Skeletal muscle satellite cell (primary cell): Measurements from ENCODE around the gene TTC21A.

Source experiments
- H3K27me3 ChIP-seq: 2 replicates; pipeline ENCODE4 v1.7.0; 2013; ENCODE audit warnings: low read length; ENCODE audit not compliant: control insufficient read depth, insufficient read depth
- H3K36me3 ChIP-seq: 2 replicates; pipeline ENCODE4 v1.7.0; 2013; ENCODE audit warnings: mild to moderate bottlenecking, control low read depth, low read length; ENCODE audit not compliant: insufficient read depth
- H3K4me1 ChIP-seq: 2 replicates; pipeline ENCODE4 v1.7.0; 2013; ENCODE audit warnings: low read length; ENCODE audit not compliant: control insufficient read depth, insufficient read depth
- H3K4me2 ChIP-seq: 2 replicates; pipeline ENCODE4 v1.7.0; 2013; ENCODE audit warnings: mild to moderate bottlenecking, low read length
- H3K4me3 ChIP-seq: 2 replicates; pipeline ENCODE4 v1.7.0; 2013; ENCODE audit warnings: low read length
- H3K9ac ChIP-seq: 2 replicates; pipeline ENCODE4 v1.7.0; 2013; ENCODE audit warnings: mild to moderate bottlenecking, low read depth, low read length, moderate library complexity
- H3K9me3 ChIP-seq: replicated peaks from 2 replicates; pipeline ENCODE4 v1.7.0; 2013; ENCODE audit warnings: mild to moderate bottlenecking, control low read depth, low read length

Gene TTC21A

DNA sequence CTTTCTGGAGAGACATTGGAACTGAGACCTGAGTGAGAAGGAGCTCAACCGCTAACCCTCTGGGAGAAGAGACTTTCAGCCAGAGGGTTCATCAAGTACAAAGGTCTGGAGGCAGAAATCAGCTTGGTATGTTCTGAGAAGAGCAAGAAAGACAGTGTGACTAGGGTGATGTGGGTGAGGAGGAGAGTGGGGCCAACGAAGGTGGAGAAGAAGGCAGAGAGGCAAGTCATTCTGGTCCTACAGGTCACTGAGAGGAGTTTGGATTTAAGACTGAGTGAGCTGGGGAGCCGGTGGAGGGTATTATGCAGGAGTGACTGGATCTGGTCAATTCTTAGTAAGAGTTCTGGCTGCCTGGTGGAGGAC is 72.7 kb downstream of the TTC21A start:
- Histone ChIP-seq H3K27me3 (no peaks in the 10 kb centered on the region), H3K4me3 (peak overlapping the region; percentile 60), H3K4me1 (peaks cover 40% of the 10 kb centered on the region), H3K4me2 (peak overlapping the region; percentile 72), H3K9me3 (no peaks in the 10 kb centered on the region), H3K36me3 (no peaks in the 10 kb centered on the region), H3K9ac (peak overlapping the region; percentile 23)

GRCh38 chr3:39180546-39181346 is 73.3 kb downstream of the TTC21A start:
- Histone ChIP-seq H3K9ac (peak overlapping the region; percentile 23), H3K4me3 (peak overlapping the region; percentile 60), H3K27me3 (no peaks in the 10 kb centered on the region), H3K36me3 (no peaks in the 10 kb centered on the region), H3K4me1 (peaks cover 40% of the 10 kb centered on the region), H3K9me3 (no peaks in the 10 kb centered on the region), H3K4me2 (peak overlapping the region; percentile 72)

DNA sequence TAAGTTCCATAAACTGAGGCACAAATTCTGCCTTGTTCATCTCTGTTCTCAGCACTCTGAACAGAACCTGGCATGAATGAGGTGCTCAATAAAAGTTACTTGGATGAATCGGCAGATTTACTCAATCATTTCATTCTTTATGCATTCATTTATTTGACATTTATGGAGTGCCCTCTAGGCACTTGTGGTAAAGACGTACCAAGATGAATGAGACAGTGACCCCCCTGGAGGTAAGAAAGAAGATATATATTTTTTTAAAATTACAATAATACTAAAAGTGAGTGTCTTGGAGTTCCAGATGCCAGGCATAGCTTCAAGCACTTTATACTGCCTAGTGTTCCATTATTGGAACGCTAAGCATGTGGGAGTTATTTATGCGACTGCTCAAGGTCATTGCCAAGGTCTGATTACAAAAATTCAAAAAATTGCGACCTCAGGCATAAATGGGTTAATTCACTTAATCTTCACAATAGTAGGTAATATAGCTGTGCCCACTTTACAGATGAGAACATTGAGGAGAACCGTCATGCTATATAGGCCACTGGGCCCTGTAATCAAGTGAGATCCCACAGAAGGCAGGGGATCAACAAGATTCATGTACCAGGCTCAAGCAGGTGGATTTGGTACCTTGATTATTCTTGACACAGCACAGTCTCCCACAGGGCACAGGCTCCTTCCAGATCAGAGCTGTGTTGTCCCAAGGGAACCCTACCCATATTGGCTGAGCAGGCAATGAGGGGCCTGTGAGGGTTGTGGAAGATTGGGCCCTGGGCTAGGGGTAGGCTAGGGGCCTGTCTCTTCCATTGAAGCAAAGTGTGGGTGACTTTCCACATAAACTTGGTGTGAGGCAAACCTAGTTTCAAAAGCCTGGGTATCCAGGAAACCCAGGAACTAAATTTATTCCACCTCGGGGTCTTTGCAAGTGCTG is 74.2 kb downstream of the TTC21A start:
- no peaks in the 10 kb centered on the region for H3K36me3 ChIP-seq
- no peaks in the 10 kb centered on the region for H3K9me3 ChIP-seq
- peaks cover 40% of the 10 kb centered on the region for H3K4me1 ChIP-seq
- peak overlapping the region; percentile 72 for H3K4me2 ChIP-seq
- H3K9ac ChIP-seq, result no peak overlapping the region
- H3K27me3 ChIP-seq, result no peaks in the 10 kb centered on the region
- H3K4me3 ChIP-seq, result no peak overlapping the region

DNA sequence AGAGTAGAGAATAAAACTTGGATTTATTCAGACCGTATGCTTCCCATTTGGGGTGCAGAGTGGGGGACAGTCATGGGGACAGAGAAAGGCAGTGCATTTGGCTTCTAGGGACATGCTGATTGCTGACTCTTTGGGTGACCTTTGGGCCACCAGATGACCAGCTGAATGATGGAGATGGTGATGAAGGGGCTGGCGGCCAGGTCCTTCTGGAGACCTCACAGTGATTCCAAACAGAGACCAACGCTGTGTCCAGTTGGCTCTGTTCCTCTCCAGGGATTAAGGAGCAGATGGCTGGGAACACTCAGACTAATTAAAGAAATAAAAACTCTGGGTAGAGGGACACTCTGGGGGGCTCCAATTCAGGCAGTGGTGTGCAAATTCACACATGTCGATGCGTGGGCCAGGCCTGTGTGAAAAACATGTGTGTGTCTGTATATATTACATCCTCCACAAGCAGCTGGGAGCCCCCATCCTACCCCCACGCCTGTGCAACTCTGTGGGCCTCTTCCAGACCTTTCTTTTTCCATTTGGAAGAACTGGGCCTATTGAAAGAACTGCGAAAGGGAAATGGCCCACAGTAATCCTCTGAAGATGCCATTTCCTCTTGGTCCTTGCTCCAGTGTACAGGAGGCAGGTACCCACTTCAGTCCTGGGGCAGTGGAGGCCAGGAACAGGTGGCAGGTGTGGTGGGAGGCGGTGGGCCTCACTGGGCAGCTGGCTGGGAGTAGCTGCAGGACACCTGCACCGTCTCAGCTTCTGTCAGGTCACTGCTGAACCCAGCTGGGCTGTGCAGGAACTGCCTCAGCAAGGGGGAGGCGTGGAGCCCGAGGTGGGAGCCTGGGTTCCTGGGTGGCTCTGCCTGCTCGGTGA is 76.0 kb downstream of the TTC21A start:
- Histone ChIP-seq H3K4me3 (no peak overlapping the region), H3K4me2 (no peak overlapping the region), H3K9me3 (no peaks in the 10 kb centered on the region), H3K36me3 (no peaks in the 10 kb centered on the region), H3K9ac (no peak overlapping the region), H3K27me3 (no peaks in the 10 kb centered on the region), H3K4me1 (peaks cover 26% of the 10 kb centered on the region)

DNA sequence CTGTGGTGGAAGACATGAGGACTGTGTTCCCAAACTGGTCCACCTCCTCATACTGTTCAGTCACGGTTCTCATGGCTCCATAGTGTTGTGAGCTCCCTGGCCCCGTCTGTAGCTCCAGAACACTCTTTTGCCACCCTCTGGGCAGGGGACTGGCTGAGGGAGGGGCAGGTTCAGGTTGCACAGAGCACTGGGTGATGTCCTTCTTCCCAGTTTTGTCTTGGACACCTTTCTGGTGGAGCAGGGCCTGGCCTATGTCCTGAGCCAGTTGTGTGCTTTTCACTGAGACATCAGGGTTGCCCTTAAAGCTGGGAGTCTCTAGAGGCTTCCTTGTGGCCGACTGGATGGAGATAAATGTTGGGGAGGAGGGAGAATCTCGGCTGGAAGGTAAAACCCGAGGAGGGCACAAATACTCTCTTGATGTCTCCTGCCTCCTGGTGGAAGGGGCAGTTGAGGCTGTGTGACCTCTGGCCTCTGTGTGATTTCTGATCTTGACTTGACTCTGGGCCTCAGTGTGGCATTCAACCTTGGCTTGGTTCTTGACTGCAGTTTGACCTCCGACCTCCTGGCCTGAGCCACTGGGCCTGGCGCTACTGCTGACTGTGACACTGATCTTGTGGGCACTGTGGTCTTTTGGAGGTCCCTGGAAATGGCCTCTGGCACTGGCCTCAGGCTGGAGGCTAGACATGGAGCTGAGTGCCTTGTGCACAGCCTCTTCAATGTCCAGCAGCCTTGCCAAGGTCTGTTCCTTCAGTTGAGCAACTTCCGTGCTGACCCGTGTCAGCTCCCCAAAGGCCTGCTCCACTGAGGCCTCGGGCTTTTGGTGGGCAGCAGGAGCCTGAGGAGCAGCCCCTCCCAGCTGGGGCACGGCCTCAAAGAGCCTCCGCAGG is 76.8 kb downstream of the TTC21A start:
- Histone ChIP-seq H3K27me3 (no peaks in the 10 kb centered on the region), H3K4me1 (peaks cover 17% of the 10 kb centered on the region), H3K4me3 (no peak overlapping the region), H3K4me2 (no peak overlapping the region), H3K9me3 (no peaks in the 10 kb centered on the region), H3K36me3 (no peaks in the 10 kb centered on the region), H3K9ac (no peak overlapping the region)

GRCh38 chr3:39184968-39185285 is 77.4 kb downstream of the TTC21A start:
- Histone ChIP-seq H3K4me1 (peaks cover 12% of the 10 kb centered on the region), H3K4me3 (no peak overlapping the region), H3K36me3 (no peaks in the 10 kb centered on the region), H3K27me3 (no peaks in the 10 kb centered on the region), H3K4me2 (no peak overlapping the region), H3K9me3 (no peaks in the 10 kb centered on the region), H3K9ac (no peak overlapping the region)

DNA sequence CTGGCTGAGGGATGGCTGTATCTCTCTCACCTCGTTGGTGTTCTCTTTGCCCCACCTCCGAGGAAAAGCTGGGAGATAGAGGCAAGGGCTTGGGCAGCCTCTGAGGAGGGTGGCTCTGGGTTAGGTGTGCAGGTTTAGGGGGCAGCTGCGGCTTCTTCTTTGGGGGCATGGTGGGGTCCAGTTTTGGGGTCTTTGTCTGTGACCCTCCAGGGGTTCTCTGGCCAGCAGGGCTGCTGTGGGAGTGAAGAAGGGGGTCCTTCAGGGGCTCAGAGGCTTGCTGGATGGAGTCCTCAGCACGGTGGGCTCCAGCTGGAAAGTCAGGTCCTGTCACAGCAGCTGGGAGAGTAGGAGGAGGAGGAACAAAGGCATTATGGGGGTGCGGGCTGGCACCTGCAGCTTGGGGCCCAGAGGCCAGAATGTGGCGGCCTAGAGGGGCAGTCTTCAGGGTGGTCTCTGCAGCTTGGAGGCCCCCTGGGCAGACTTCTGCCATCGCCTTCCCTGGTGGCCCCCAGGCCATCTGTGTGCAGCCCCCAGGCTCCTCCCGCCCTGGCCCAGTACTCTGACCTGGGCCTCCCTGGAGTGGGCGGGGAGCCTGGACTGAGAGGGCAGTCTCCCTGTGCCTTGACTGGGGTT is 78.0 kb downstream of the TTC21A start:
- Histone ChIP-seq H3K4me2 (no peak overlapping the region), H3K36me3 (no peaks in the 10 kb centered on the region), H3K27me3 (no peaks in the 10 kb centered on the region), H3K9me3 (no peaks in the 10 kb centered on the region), H3K4me3 (no peak overlapping the region), H3K9ac (no peak overlapping the region), H3K4me1 (peaks cover 7% of the 10 kb centered on the region)

DNA sequence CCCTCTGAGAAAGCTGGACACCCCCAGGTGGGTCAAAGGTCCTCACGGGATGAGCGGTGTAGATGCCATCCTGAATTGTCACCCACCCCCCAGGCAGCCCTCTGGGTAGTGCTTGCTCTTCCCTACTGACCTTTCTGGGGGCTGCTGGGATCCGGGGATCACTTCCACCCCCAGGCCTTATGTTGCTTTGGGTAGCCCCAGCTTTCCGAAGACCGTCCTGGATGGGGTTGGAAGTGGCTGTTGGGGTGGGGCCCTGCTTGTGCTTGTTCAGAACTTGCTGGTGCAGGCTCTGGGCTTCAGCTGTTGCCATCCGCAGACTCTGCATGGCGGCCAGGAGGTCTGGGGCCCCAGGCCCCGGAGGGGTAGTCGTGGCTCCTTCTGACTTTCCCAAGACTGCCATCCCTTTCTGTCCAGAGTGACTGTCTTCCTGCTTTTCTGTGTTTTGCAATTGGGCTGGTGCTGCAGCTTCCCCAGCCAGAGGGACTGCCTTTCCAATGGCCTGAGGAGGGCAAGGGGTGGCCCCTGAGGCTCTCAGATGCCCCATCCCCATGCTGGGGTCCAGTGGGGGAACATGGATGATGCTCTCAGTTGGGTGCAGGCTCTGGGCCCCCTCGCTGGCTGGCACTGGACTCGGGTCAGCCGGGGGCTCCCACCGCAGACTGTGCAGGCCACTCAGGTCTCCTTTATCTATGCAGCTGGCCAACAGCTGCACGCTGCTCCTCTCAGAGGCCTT is 78.6 kb downstream of the TTC21A start:
- Histone ChIP-seq H3K9ac (no peak overlapping the region), H3K9me3 (no peaks in the 10 kb centered on the region), H3K27me3 (no peaks in the 10 kb centered on the region), H3K36me3 (no peaks in the 10 kb centered on the region), H3K4me1 (peaks cover 3% of the 10 kb centered on the region), H3K4me3 (no peak overlapping the region), H3K4me2 (no peak overlapping the region)

- Histone ChIP-seq H3K4me2 (no peak overlapping the region), H3K4me1 (peaks cover 7% of the 10 kb centered on the region)
Measured at GRCh38 chr3:39186692-39187151, 79.2 kb downstream of the TTC21A start.

More at GRCh38 chr3:39186692-39187151, 79.2 kb downstream of the TTC21A start:
- no peaks in the 10 kb centered on the region for H3K9me3 ChIP-seq
- no peak overlapping the region for H3K4me3 ChIP-seq
- H3K27me3 ChIP-seq, result no peaks in the 10 kb centered on the region
- H3K36me3 ChIP-seq, result no peaks in the 10 kb centered on the region
- H3K9ac ChIP-seq, result no peak overlapping the region
